ENCODE data around the gene MX1.

Gene MX1

GRCh38 chr21:41478319-41479177 is 52.5 kb downstream of the MX1 start:
- H3K27me3 ChIP-seq (ENCODE audit: control insufficient read depth in 1 of 2, insufficient read depth in 1 of 2, low read length in 2 of 2), result peaks cover 5 to 38% of the 10 kb centered on the region in 2 experiments
- no peak overlapping the region for H3K14ac ChIP-seq (ENCODE audit: low read length in 2 of 2)
- no peak overlapping the region for H3K27ac ChIP-seq (ENCODE audit: low read length, poor library complexity, severe bottlenecking)
- H2BK12ac ChIP-seq (ENCODE audit: low read length in 2 of 2), result no peak overlapping the region
- H3K36me3 ChIP-seq (ENCODE audit: control insufficient read depth in 1 of 2, insufficient read depth in 2 of 2, low read depth in 1 of 2, low read length in 2 of 2), result no peaks in the 10 kb centered on the region
- H4K91ac ChIP-seq (ENCODE audit: low read length), result peak overlapping the region; percentile 56
- no peak overlapping the region for H2AFZ ChIP-seq (ENCODE audit: low read depth, low read length)
- H3K18ac ChIP-seq (ENCODE audit: low read depth in 1 of 2, low read length in 2 of 2), result no peak overlapping the region
- H4K8ac ChIP-seq (ENCODE audit: low read length), result no peak overlapping the region
- H2BK120ac ChIP-seq (ENCODE audit: low read depth, low read length), result no peak overlapping the region
- H2BK5ac ChIP-seq (ENCODE audit: low read depth, low read length, poor library complexity, severe bottlenecking), result no peak overlapping the region
- H3K23ac ChIP-seq (ENCODE audit: low read length in 2 of 2), result no peak overlapping the region
- peaks cover 8% of the 10 kb centered on the region for H3K4me1 ChIP-seq (ENCODE audit: control insufficient read depth, insufficient read depth, low read depth, low read length)
- no peak overlapping the region for H3K9ac ChIP-seq (ENCODE audit: low read length)
- no peak overlapping the region for H3K4me2 ChIP-seq (ENCODE audit: low read length, poor library complexity, severe bottlenecking)
- H3K4me3 ChIP-seq (ENCODE audit: insufficient read depth in 1 of 2, low read depth in 1 of 2, low read length in 2 of 2), result no peak overlapping the region
- no peaks in the 10 kb centered on the region for H3K9me3 ChIP-seq (ENCODE audit: control insufficient read depth, low read length)
- no peak for DNase-seq
- no peak overlapping the region for H2AK5ac ChIP-seq (ENCODE audit: low read length, severe bottlenecking)
- no peaks in the 10 kb centered on the region for H3K79me1 ChIP-seq (replicated peaks; ENCODE audit: low read length, poor library complexity, severe bottlenecking)
- WGBS, result 81% methylated on average over 11 of the region's 11 CpGs
- no peak overlapping the region for H3K4ac ChIP-seq (ENCODE audit: low read depth in 1 of 2, low read length in 2 of 2)
- H2BK15ac ChIP-seq (ENCODE audit: low read depth, poor library complexity, severe bottlenecking), result no peak overlapping the region

- Histone ChIP-seq H3K14ac (ENCODE audit: low read length in 2 of 2) (no peak overlapping the region), H3K9ac (ENCODE audit: low read length) (no peak overlapping the region), H3K23ac (ENCODE audit: low read length in 2 of 2) (no peak overlapping the region), H3K4me3 (ENCODE audit: insufficient read depth in 1 of 2, low read depth in 1 of 2, low read length in 2 of 2) (no peak overlapping the region), H2AFZ (ENCODE audit: low read depth, low read length) (no peak overlapping the region), H3K9me3 (ENCODE audit: control insufficient read depth, low read length) (no peaks in the 10 kb centered on the region), H3K18ac (ENCODE audit: low read depth in 1 of 2, low read length in 2 of 2) (no peak overlapping the region), H4K8ac (ENCODE audit: low read length) (no peak overlapping the region), H2BK5ac (ENCODE audit: low read depth, low read length, poor library complexity, severe bottlenecking) (no peak overlapping the region), H3K27me3 (ENCODE audit: control insufficient read depth in 1 of 2, insufficient read depth in 1 of 2, low read length in 2 of 2) (peaks cover 5 to 38% of the 10 kb centered on the region in 2 experiments), H3K4me1 (ENCODE audit: control insufficient read depth, insufficient read depth, low read depth, low read length) (peaks cover 8% of the 10 kb centered on the region), H3K4ac (ENCODE audit: low read depth in 1 of 2, low read length in 2 of 2) (no peak overlapping the region), H3K36me3 (ENCODE audit: control insufficient read depth in 1 of 2, insufficient read depth in 2 of 2, low read depth in 1 of 2, low read length in 2 of 2) (no peaks in the 10 kb centered on the region), H2BK15ac (ENCODE audit: low read depth, poor library complexity, severe bottlenecking) (no peak overlapping the region), H3K79me1 (replicated peaks; ENCODE audit: low read length, poor library complexity, severe bottlenecking) (no peaks in the 10 kb centered on the region), H2AK5ac (ENCODE audit: low read length, severe bottlenecking) (no peak overlapping the region), H3K27ac (ENCODE audit: low read length, poor library complexity, severe bottlenecking) (no peak overlapping the region), H4K91ac (ENCODE audit: low read length) (no peak overlapping the region), H2BK12ac (ENCODE audit: low read length in 2 of 2) (no peak overlapping the region), H3K4me2 (ENCODE audit: low read length, poor library complexity, severe bottlenecking) (no peak overlapping the region), H2BK120ac (ENCODE audit: low read depth, low read length) (no peak overlapping the region)
- DNase-seq, result no peak
- 59% methylated on average over 8 of the region's 8 CpGs for WGBS
Measured at GRCh38 chr21:41479686-41480085, 53.6 kb downstream of the MX1 start.

GRCh38 chr21:41480086-41480690 is 54.1 kb downstream of the MX1 start:
- Histone ChIP-seq H3K4ac (ENCODE audit: low read depth in 1 of 2, low read length in 2 of 2) (no peak overlapping the region), H4K91ac (ENCODE audit: low read length) (no peak overlapping the region), H2AFZ (ENCODE audit: low read depth, low read length) (no peak overlapping the region), H3K9ac (ENCODE audit: low read length) (no peak overlapping the region), H3K4me2 (ENCODE audit: low read length, poor library complexity, severe bottlenecking) (no peak overlapping the region), H2BK12ac (ENCODE audit: low read length in 2 of 2) (no peak overlapping the region), H3K27ac (ENCODE audit: low read length, poor library complexity, severe bottlenecking) (no peak overlapping the region), H2AK5ac (ENCODE audit: low read length, severe bottlenecking) (no peak overlapping the region), H3K4me3 (ENCODE audit: insufficient read depth in 1 of 2, low read depth in 1 of 2, low read length in 2 of 2) (no peak overlapping the region), H3K9me3 (ENCODE audit: control insufficient read depth, low read length) (no peaks in the 10 kb centered on the region), H3K14ac (ENCODE audit: low read length in 2 of 2) (no peak overlapping the region), H3K23ac (ENCODE audit: low read length in 2 of 2) (no peak overlapping the region), H3K36me3 (ENCODE audit: control insufficient read depth in 1 of 2, insufficient read depth in 2 of 2, low read depth in 1 of 2, low read length in 2 of 2) (no peaks in the 10 kb centered on the region), H4K8ac (ENCODE audit: low read length) (no peak overlapping the region), H2BK120ac (ENCODE audit: low read depth, low read length) (no peak overlapping the region), H3K18ac (ENCODE audit: low read depth in 1 of 2, low read length in 2 of 2) (no peak overlapping the region), H2BK15ac (ENCODE audit: low read depth, poor library complexity, severe bottlenecking) (no peak overlapping the region), H3K4me1 (ENCODE audit: control insufficient read depth, insufficient read depth, low read depth, low read length) (peaks cover 8% of the 10 kb centered on the region), H3K27me3 (ENCODE audit: control insufficient read depth in 1 of 2, insufficient read depth in 1 of 2, low read length in 2 of 2) (peaks cover 5 to 38% of the 10 kb centered on the region in 2 experiments), H3K79me1 (replicated peaks; ENCODE audit: low read length, poor library complexity, severe bottlenecking) (no peaks in the 10 kb centered on the region), H2BK5ac (ENCODE audit: low read depth, low read length, poor library complexity, severe bottlenecking) (no peak overlapping the region)
- no peak for DNase-seq
- WGBS, result 94% methylated on average over 16 of the region's 17 CpGs

GRCh38 chr21:41481191-41481590 is 55.2 kb downstream of the MX1 start:
- no peaks in the 10 kb centered on the region for H3K79me1 ChIP-seq (replicated peaks; ENCODE audit: low read length, poor library complexity, severe bottlenecking)
- 38% methylated on average over 7 of the region's 8 CpGs for WGBS
- H3K9me3 ChIP-seq (ENCODE audit: control insufficient read depth, low read length), result no peaks in the 10 kb centered on the region
- H3K4ac ChIP-seq (ENCODE audit: low read depth in 1 of 2, low read length in 2 of 2), result no peak overlapping the region
- no peaks in the 10 kb centered on the region for H3K36me3 ChIP-seq (ENCODE audit: control insufficient read depth in 1 of 2, insufficient read depth in 2 of 2, low read depth in 1 of 2, low read length in 2 of 2)
- H2BK12ac ChIP-seq (ENCODE audit: low read length in 2 of 2), result no peak overlapping the region
- no peak overlapping the region for H3K4me2 ChIP-seq (ENCODE audit: low read length, poor library complexity, severe bottlenecking)
- no peak overlapping the region for H2AFZ ChIP-seq (ENCODE audit: low read depth, low read length)
- H3K4me3 ChIP-seq (ENCODE audit: insufficient read depth in 1 of 2, low read depth in 1 of 2, low read length in 2 of 2), result no peak overlapping the region
- H3K14ac ChIP-seq (ENCODE audit: low read length in 2 of 2), result no peak overlapping the region
- no peak overlapping the region for H3K9ac ChIP-seq (ENCODE audit: low read length)
- H2BK5ac ChIP-seq (ENCODE audit: low read depth, low read length, poor library complexity, severe bottlenecking), result no peak overlapping the region
- DNase-seq, result peak; percentile 65
- no peak overlapping the region for H3K27ac ChIP-seq (ENCODE audit: low read length, poor library complexity, severe bottlenecking)
- H4K8ac ChIP-seq (ENCODE audit: low read length), result no peak overlapping the region
- H3K27me3 ChIP-seq (ENCODE audit: control insufficient read depth in 1 of 2, insufficient read depth in 1 of 2, low read length in 2 of 2), result peaks cover under 1 to 34% of the 10 kb centered on the region in 2 experiments
- H3K4me1 ChIP-seq (ENCODE audit: control insufficient read depth, insufficient read depth, low read depth, low read length), result peaks cover 13% of the 10 kb centered on the region
- H2BK120ac ChIP-seq (ENCODE audit: low read depth, low read length), result no peak overlapping the region
- H3K18ac ChIP-seq (ENCODE audit: low read depth in 1 of 2, low read length in 2 of 2), result no peak overlapping the region
- H4K91ac ChIP-seq (ENCODE audit: low read length), result no peak overlapping the region
- H2AK5ac ChIP-seq (ENCODE audit: low read length, severe bottlenecking), result no peak overlapping the region
- no peak overlapping the region for H2BK15ac ChIP-seq (ENCODE audit: low read depth, poor library complexity, severe bottlenecking)
- H3K23ac ChIP-seq (ENCODE audit: low read length in 2 of 2), result no peak overlapping the region

Measured in mesenchymal stem cell (in vitro differentiated cells and primary cell).